Prostate gland (tissue), 2 donors: ENCODE results near the gene LRIG2. TPM values are rescaled to one million over a fixed set of nuclear protein-coding genes. Genes with fewer than 3 reads are reported as not detected.
"Not testable (repeated sequence)": the region's sequence is repeated elsewhere in the genome, so short reads cannot be mapped to it uniquely, and the experiment has no call there.

Experiments
- DNase-seq: peaks from one replicate; pipeline ENCODE4 v3.0.0-alpha.2; 2019; ENCODE audit warnings: low spot score
- H3K27ac ChIP-seq, 2 donors: fragments of 200-600 bp; sonication (generic); 2 replicates each; pipeline ENCODE4 v1.5.1; 2017 to 2019
- H3K27me3 ChIP-seq: fragments of 200-600 bp; sonication (generic); replicated peaks from 2 replicates; pipeline ENCODE4 v1.5.1; 2019; ENCODE audit not compliant: insufficient read depth
- H3K36me3 ChIP-seq, 2 donors: fragments of 200-600 bp; sonication (generic); 1 replicate in 1 of 2; 2 replicates in 1 of 2; pipeline versions ENCODE4 v1.5.1 to v1.8.1; 2017 to 2019
- H3K4me1 ChIP-seq: fragments of 200-600 bp; sonication (generic); replicated peaks from 2 replicates; pipeline ENCODE4 v1.5.1; 2019
- H3K4me3 ChIP-seq, 2 donors: fragments of 200-600 bp; sonication (generic); 2 replicates each; pipeline ENCODE4 v1.5.1; 2017 to 2019
- H3K9me3 ChIP-seq: fragments of 200-600 bp; sonication (generic); 2 replicates; pipeline ENCODE4 v1.5.1; 2017
- POLR2A ChIP-seq: fragments of 450-650 bp; IDR thresholded peaks from one replicate; pipeline ENCODE4 v1.6.1; 2016; ENCODE audit warnings: antibody characterized with exemption, mild to moderate bottlenecking
- POLR2AphosphoS5 ChIP-seq: sonication (generic); formaldehyde crosslinking; IDR thresholded peaks from one replicate; pipeline ENCODE4 v1.6.1; 2017; ENCODE audit warnings: antibody characterized with exemption
- WGBS: methylation state at CpG from one replicate; pipeline ENCODE4 v1.1.5; 2018; 5-methylcytosine and 5-hydroxymethylcytosine counted together
- intact Hi-C: fragments of 100-400 bp; cut with DNase I; formaldehyde crosslinking; loops from one replicate; pipeline ENCODE4 v1.14.2; 2022
- total RNA-seq, 2 donors: library from RNA; depleted of rRNA; stranded (reverse); fragments of >200 nt; gene quantifications; one replicate each; pipeline ENCODE4 v1.1.0, GENCODE V29; 2016
- TF ChIP-seq, protein P1 (sequence below), 4 experiments: fragments of 200-600 bp in 2 of 4; fragments of 450-650 bp in 2 of 4; sonication (generic) in 2 of 4; IDR thresholded peaks; 1 replicate in 3 of 4; 2 replicates in 1 of 4; pipeline ENCODE4 v1.5.1; 2016 to 2019; ENCODE audit warnings: antibody characterized with exemption in 4 of 4, mild to moderate bottlenecking in 2 of 4, moderate library complexity in 2 of 4

LRIG2 gene
- total RNA-seq, 2 donors from 2014 or later: 20.8 to 26.6 TPM

- Histone ChIP-seq H3K36me3 (no peaks in the 10 kb centered on the region), H3K27me3 (no peaks in the 10 kb centered on the region), H3K9me3 (no peaks in the 10 kb centered on the region), H3K4me1 (no peaks in the 10 kb centered on the region), H3K27ac (no peak overlapping the region), H3K4me3 (no peak overlapping the region)
- 64% methylated on average over 3 of the region's 3 CpGs for WGBS
- DNase-seq: no peak
- TF ChIP-seq POLR2AphosphoS5: no peak
- intact Hi-C loops: loop anchor here (10.0 kb wide), 2 partner anchors 98 to 758 kb away; partner anchors contain the start of genes AP4B1 and DCLRE1B
Measured at GRCh38 chr1:113147073-113147625, 74.2 kb downstream of the LRIG2 start.

- TF ChIP-seq POLR2AphosphoS5: no peak
- TF ChIP-seq POLR2A: no peak
- TF ChIP-seq, protein P1, sequence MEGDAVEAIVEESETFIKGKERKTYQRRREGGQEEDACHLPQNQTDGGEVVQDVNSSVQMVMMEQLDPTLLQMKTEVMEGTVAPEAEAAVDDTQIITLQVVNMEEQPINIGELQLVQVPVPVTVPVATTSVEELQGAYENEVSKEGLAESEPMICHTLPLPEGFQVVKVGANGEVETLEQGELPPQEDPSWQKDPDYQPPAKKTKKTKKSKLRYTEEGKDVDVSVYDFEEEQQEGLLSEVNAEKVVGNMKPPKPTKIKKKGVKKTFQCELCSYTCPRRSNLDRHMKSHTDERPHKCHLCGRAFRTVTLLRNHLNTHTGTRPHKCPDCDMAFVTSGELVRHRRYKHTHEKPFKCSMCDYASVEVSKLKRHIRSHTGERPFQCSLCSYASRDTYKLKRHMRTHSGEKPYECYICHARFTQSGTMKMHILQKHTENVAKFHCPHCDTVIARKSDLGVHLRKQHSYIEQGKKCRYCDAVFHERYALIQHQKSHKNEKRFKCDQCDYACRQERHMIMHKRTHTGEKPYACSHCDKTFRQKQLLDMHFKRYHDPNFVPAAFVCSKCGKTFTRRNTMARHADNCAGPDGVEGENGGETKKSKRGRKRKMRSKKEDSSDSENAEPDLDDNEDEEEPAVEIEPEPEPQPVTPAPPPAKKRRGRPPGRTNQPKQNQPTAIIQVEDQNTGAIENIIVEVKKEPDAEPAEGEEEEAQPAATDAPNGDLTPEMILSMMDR (IDR thresholded peaks at IDR 0.05): no peak
- H3K4me1 ChIP-seq: no peaks in the 10 kb centered on the region
- no peaks in the 10 kb centered on the region for H3K9me3 ChIP-seq
- H3K27me3 ChIP-seq: no peaks in the 10 kb centered on the region
- H3K27ac ChIP-seq: no peak overlapping the region
- H3K4me3 ChIP-seq: no peak overlapping the region
- intact Hi-C loops: loop anchor here (10.0 kb wide), 2 partner anchors 97 to 757 kb away; partner anchors contain the start of genes AP4B1 and DCLRE1B
- DNase-seq: no peak
- 68% methylated on average over 4 of the region's 4 CpGs for WGBS
- H3K36me3 ChIP-seq: no peaks in the 10 kb centered on the region
Measured at GRCh38 chr1:113147826-113148225, 74.8 kb downstream of the LRIG2 start.

DNA sequence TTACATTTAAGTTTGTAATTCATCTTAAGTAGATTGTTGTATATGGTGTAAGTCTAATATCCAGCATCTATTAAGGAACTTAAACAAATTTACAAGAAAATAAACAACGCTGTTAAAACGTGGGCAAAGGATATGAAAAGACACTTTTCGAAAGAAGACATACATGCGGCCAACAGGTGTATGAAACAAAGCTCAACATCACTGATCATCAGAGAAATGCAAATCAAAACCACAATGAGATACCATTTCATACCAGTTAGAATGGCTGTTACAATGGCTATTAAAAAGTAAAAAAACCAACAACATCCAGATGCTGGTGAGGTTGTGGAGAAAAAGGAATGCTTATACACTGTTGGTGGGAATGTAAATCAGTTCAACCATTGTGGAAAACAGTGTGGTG lies 77.5 kb downstream of the LRIG2 start:
- WGBS: 93% methylated on average over 4 of the region's 4 CpGs
- intact Hi-C loops, H3K4me1 ChIP-seq, H3K4me3 ChIP-seq, H3K27me3 ChIP-seq, H3K36me3 ChIP-seq, H3K27ac ChIP-seq, DNase-seq, H3K9me3 ChIP-seq: not testable (repeated sequence)

- Histone ChIP-seq H3K27ac (no peak overlapping the region), H3K4me3 (no peak overlapping the region), H3K4me1 (no peaks in the 10 kb centered on the region), H3K9me3 (no peaks in the 10 kb centered on the region), H3K27me3 (no peaks in the 10 kb centered on the region), H3K36me3 (no peaks in the 10 kb centered on the region)
- intact Hi-C loops: no loop called here
- 86% methylated on average over 5 of the region's 5 CpGs for WGBS
- TF ChIP-seq, protein P1 (IDR thresholded peaks at IDR 0.05): no peak
- TF ChIP-seq POLR2A: no peak
- TF ChIP-seq POLR2AphosphoS5: no peak
- DNase-seq: no peak
Measured at GRCh38 chr1:113153116-113153803, 80.3 kb downstream of the LRIG2 start.

- Histone ChIP-seq H3K4me3 (no peak overlapping the region), H3K27me3 (no peaks in the 10 kb centered on the region), H3K9me3 (no peaks in the 10 kb centered on the region), H3K36me3 (no peaks in the 10 kb centered on the region), H3K4me1 (no peaks in the 10 kb centered on the region), H3K27ac (no peak overlapping the region)
- intact Hi-C loops: no loop called here
- TF ChIP-seq, protein P1 (IDR thresholded peaks at IDR 0.05): no peak
- TF ChIP-seq POLR2AphosphoS5 (no peak), POLR2A (no peak)
- WGBS: 74% methylated on average over 1 of the region's 1 CpG
- DNase-seq: no peak
Measured at GRCh38 chr1:113156368-113156767, 83.4 kb downstream of the LRIG2 start.

DNA sequence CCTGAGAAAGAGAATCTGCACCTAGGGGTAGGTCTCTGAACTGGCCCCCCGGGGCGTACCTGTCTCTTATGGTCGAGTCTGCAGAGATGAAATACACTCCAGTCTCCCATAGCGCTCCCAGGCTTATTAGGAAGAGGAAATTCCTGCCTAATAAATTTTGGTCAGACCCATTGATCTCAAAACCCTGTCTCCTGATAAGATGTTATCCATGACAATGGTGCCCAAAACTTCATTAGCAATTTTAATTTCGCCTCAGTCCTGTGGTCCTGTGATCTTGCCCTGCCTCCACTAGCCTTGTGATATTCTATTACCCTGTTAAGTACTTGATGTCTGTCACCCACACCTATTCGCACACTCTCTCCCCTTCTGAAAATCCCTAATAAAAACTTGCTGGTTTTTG lies 85.7 kb downstream of the LRIG2 start:
- intact Hi-C loops, H3K9me3 ChIP-seq, H3K36me3 ChIP-seq, H3K27me3 ChIP-seq, H3K4me1 ChIP-seq, DNase-seq, H3K4me3 ChIP-seq, H3K27ac ChIP-seq: not testable (repeated sequence)
- 82% methylated on average over 6 of the region's 6 CpGs for WGBS
